SH-SY5Y (cell line): Measurements from ENCODE around the gene HSPH1.

Source experiments
- GATA2 ChIP-seq: IDR thresholded peaks from 2 replicates; pipeline ENCODE4 v1.6.1; 2011; ENCODE audit warnings: mild to moderate bottlenecking, low read depth, low read length
- GATA3 ChIP-seq: IDR thresholded peaks from 2 replicates; pipeline ENCODE4 v1.6.1; 2011; ENCODE audit warnings: low read depth, mild to moderate bottlenecking, low read length, moderate library complexity

DNA sequence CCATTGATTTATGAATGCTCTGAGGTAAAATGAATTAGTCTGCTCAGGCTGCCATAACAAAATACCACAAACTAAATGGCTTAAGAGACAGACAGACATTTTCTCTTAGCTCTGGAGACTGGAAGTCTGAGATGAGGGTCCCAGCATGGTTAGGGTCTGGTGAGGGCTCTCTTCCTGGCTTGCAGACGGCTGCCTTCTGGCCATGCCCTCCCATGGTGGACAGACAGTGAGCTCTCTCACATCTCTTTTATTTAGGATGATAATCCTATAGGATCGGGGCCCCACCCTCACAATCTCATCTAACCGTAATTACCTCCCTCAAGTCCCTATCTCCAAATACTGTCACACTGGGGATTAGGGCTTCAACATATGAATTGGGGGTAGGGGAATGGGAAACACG, 47.1 kb downstream of the HSPH1 start:
- TF ChIP-seq GATA2 (no peak), GATA3 (no peak)
